Panc1 (cell line): ENCODE data around the gene NBEAL2.

Experiments used
- POLR2AphosphoS5 ChIP-seq: IDR thresholded peaks from 2 replicates; pipeline ENCODE4 v1.6.1; 2012; ENCODE audit warnings: mild to moderate bottlenecking, low read depth, low read length, moderate library complexity
- TCF7L2 ChIP-seq: IDR thresholded peaks from 2 replicates; pipeline ENCODE4 v1.6.1; 2011; ENCODE audit warnings: mild to moderate bottlenecking, low read depth, low read length, inconsistent platforms
- TF ChIP-seq, protein P1 (sequence below): fragments of 450-650 bp; IDR thresholded peaks from 2 replicates; pipeline ENCODE4 v1.5.1; 2017; ENCODE audit warnings: mild to moderate bottlenecking
- TF ChIP-seq, protein P2 (sequence below), 2 experiments: IDR thresholded peaks; 2 replicates each; pipeline ENCODE4 v1.6.1; 2011 to 2012; ENCODE audit warnings: low read depth in 2 of 2, control low read depth in 1 of 2, low read length in 1 of 2, mild to moderate bottlenecking in 1 of 2, moderate library complexity in 1 of 2; ENCODE audit not compliant: insufficient read depth in 1 of 2

DNA sequence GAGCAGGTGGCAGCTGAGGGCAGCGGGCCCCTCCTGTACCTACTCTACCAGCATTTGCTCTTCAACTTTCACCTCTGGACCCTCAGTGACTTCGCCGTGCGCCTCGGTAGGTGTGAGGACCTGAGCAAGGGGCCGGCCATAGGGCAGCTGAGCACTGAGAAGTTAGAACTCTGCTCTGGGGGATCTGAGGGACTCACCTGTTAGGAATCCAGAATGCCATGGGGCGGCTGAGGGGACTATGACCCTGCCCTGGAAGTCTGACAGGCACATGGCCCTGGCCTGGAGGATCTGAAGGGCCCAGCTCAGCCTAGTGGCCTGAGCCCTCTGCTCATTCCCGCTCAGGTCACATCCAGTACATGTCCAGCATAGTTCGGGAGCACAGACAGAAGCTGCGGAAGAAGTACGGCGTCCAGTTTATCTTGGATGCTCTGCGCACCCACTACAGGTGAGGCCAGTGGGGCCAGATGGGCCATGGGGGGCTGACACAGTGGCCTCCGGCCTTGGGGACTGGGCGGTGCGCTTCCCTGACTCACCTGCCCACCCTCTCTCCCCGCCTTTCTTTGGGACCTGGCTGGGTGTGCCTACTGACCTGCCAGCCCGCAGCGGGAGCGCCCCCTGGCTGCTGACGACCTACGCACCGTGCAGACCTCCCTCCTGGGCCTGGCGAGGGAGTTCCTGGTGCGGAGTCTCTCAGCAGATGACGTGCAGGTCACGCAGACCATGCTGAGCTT lies 18.8 kb downstream of the NBEAL2 start:
- TF ChIP-seq, protein P1, sequence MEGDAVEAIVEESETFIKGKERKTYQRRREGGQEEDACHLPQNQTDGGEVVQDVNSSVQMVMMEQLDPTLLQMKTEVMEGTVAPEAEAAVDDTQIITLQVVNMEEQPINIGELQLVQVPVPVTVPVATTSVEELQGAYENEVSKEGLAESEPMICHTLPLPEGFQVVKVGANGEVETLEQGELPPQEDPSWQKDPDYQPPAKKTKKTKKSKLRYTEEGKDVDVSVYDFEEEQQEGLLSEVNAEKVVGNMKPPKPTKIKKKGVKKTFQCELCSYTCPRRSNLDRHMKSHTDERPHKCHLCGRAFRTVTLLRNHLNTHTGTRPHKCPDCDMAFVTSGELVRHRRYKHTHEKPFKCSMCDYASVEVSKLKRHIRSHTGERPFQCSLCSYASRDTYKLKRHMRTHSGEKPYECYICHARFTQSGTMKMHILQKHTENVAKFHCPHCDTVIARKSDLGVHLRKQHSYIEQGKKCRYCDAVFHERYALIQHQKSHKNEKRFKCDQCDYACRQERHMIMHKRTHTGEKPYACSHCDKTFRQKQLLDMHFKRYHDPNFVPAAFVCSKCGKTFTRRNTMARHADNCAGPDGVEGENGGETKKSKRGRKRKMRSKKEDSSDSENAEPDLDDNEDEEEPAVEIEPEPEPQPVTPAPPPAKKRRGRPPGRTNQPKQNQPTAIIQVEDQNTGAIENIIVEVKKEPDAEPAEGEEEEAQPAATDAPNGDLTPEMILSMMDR = peak; percentile 90
- no peak for TF ChIP-seq POLR2AphosphoS5
- TF ChIP-seq TCF7L2 = no peak
- TF ChIP-seq, protein P2, sequence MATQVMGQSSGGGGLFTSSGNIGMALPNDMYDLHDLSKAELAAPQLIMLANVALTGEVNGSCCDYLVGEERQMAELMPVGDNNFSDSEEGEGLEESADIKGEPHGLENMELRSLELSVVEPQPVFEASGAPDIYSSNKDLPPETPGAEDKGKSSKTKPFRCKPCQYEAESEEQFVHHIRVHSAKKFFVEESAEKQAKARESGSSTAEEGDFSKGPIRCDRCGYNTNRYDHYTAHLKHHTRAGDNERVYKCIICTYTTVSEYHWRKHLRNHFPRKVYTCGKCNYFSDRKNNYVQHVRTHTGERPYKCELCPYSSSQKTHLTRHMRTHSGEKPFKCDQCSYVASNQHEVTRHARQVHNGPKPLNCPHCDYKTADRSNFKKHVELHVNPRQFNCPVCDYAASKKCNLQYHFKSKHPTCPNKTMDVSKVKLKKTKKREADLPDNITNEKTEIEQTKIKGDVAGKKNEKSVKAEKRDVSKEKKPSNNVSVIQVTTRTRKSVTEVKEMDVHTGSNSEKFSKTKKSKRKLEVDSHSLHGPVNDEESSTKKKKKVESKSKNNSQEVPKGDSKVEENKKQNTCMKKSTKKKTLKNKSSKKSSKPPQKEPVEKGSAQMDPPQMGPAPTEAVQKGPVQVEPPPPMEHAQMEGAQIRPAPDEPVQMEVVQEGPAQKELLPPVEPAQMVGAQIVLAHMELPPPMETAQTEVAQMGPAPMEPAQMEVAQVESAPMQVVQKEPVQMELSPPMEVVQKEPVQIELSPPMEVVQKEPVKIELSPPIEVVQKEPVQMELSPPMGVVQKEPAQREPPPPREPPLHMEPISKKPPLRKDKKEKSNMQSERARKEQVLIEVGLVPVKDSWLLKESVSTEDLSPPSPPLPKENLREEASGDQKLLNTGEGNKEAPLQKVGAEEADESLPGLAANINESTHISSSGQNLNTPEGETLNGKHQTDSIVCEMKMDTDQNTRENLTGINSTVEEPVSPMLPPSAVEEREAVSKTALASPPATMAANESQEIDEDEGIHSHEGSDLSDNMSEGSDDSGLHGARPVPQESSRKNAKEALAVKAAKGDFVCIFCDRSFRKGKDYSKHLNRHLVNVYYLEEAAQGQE (IDR thresholded peaks at IDR 0.05; ENCODE audit: insufficient read depth in 1 of 2, low read depth in 2 of 2, low read length in 1 of 2) = no peak
